Measurements from ENCODE around the gene CA7.

GRCh38 chr16:66858740-66859396, 14.7 kb downstream of the CA7 start:
- no peak for TF ChIP-seq SP1 (IDR thresholded peaks at IDR 0.05)
- TF ChIP-seq, protein P1, sequence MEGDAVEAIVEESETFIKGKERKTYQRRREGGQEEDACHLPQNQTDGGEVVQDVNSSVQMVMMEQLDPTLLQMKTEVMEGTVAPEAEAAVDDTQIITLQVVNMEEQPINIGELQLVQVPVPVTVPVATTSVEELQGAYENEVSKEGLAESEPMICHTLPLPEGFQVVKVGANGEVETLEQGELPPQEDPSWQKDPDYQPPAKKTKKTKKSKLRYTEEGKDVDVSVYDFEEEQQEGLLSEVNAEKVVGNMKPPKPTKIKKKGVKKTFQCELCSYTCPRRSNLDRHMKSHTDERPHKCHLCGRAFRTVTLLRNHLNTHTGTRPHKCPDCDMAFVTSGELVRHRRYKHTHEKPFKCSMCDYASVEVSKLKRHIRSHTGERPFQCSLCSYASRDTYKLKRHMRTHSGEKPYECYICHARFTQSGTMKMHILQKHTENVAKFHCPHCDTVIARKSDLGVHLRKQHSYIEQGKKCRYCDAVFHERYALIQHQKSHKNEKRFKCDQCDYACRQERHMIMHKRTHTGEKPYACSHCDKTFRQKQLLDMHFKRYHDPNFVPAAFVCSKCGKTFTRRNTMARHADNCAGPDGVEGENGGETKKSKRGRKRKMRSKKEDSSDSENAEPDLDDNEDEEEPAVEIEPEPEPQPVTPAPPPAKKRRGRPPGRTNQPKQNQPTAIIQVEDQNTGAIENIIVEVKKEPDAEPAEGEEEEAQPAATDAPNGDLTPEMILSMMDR (IDR thresholded peaks at IDR 0.05; ENCODE audit: low read depth, low read length, missing input control): no peak
